ENCODE data around the gene ZFP14.

Gene ZFP14

GRCh38 chr19:36409841-36410240 lies 30.8 kb upstream of the ZFP14 start:
- no peak overlapping the region for H3K4me3 ChIP-seq (ENCODE audit: low read length)
- no peak for DNase-seq (ENCODE audit: low read depth)
- TF ChIP-seq CTCF (conservative IDR thresholded peaks at IDR 0.05; ENCODE audit: low read length), result no peak

DNA sequence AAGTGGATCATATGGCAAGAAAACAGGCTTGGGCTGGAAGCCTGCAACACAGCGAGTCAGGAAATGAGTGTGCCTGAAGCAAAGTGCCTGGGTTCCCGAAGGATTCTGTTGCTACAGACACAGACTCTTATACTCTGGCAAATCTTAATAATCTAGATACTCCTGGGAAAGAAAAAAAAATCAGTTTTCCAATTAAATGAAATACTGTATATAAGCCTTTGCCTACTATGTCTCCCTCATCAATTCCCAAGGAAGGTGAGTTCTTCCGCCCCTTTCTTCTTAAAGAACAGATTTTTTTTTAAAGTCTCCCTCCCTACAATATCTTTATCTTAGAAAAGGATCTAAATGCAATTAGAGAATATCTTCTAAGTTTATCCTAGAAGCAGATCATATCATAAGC lies 29.1 kb upstream of the ZFP14 start:
- no peak overlapping the region for H3K4me3 ChIP-seq (ENCODE audit: low read length)
- no peak for DNase-seq (ENCODE audit: low read depth)
- no peak for TF ChIP-seq CTCF (conservative IDR thresholded peaks at IDR 0.05; ENCODE audit: low read length)

DNA sequence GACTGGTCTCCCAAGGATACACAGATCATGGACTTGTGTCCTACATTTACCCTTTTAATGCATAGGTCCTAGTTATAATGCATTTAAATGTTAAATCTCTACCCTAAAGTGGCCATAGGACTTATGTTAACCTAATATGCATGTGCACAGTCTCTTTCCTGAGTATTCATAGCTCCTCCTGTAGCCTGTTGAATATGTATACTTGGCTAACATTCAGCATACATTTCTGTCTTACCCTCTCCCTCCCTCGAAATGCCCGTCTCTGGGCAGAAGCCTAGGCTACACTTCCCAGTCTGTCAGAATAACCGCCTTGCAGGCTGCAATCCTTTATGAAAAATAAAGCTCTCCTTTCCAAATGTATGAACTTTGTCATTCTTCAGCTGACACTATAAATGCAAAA lies 25.5 kb upstream of the ZFP14 start:
- H3K4me3 ChIP-seq (ENCODE audit: low read length), result no peak overlapping the region
- TF ChIP-seq CTCF (conservative IDR thresholded peaks at IDR 0.05; ENCODE audit: low read length), result no peak
- DNase-seq (ENCODE audit: low read depth), result no peak

- TF ChIP-seq CTCF (conservative IDR thresholded peaks at IDR 0.05; ENCODE audit: low read length), result no peak
- H3K4me3 ChIP-seq (ENCODE audit: low read length), result no peak overlapping the region
- no peak for DNase-seq (ENCODE audit: low read depth)
Measured at GRCh38 chr19:36401475-36401874, 22.5 kb upstream of the ZFP14 start.

DNA sequence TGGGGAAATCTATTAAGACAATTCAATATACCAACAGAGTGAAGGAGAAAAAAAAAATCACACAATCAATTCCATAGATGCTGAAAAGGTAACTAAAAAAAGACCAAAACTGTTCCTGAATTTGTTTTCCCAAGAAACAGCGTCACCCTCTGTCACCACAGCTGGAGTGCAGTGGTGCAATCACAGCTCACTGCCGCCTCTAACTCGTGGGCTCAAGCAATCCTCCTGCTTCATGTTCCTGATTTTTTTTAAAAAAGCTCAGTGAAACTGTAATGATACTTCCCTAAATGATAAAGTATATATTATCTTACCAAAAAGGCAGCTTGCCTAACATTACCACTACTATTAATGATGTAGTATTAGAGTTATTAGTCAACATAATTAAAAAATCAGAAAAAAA lies 19.6 kb upstream of the ZFP14 start:
- no peak for TF ChIP-seq CTCF (conservative IDR thresholded peaks at IDR 0.05; ENCODE audit: low read length)
- no peak overlapping the region for H3K4me3 ChIP-seq (ENCODE audit: low read length)
- no peak for DNase-seq (ENCODE audit: low read depth)

DNA sequence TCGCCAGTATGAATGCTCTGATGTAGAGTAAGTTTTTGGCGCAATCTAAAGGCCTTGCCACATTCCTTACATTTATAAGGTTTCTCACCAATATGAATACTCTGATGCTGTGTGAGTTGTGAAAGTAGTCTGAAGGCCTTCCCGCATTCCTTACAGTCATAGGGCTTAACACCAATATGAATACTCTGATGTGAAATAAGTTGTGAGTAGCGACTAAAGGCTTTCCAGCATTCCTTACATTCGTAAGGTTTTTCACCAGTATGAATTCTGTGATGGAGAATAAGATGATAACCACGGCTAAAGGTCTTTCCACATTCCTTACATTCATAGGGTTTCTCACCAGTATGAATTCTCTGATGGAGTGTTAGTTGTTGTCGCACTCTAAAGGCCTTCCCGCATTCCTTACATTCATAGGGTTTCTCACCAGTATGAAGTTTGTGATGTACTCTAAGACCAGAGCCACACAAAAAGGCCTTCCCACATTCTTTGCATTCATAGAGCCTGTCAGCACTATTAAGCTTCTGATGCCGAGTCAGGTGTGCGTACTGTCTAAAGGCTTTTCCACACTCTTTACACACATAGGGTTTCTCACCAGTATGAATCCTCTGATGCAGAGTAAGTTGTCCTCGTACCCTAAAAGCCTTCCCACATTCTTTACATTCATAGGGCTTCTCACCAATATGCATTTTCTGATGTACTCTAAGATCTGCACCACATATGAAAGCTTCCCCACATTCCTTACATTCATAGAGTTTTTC lies 14.1 kb upstream of the ZFP14 start:
- DNase-seq (ENCODE audit: low read depth), result no peak
- TF ChIP-seq CTCF (conservative IDR thresholded peaks at IDR 0.05; ENCODE audit: low read length), result no peak
- no peak overlapping the region for H3K4me3 ChIP-seq (ENCODE audit: low read length)

DNA sequence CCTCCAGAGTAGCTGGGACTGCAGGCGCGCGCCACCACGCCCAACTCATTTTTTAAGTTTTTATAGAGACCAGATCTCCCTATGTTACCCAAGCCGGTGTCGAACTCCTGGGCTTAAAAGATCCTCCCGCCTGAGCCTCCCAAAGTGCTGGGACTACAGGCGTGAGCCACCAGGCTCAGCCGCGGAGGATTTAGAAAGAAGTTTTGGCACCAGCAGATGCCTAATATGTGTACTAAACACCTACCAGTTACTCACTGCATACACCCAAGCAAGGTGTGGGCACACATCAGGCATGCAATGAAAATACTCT lies 464 bp upstream of the ZFP14 start:
- no peak for DNase-seq (ENCODE audit: low read depth)
- TF ChIP-seq CTCF (conservative IDR thresholded peaks at IDR 0.05; ENCODE audit: low read length), result no peak
- peak overlapping the region; percentile 86 for H3K4me3 ChIP-seq (ENCODE audit: low read length)

Measured in AG10803 (cell line).